Liver (tissue), 9 donors: ENCODE measurements around the gene CSF2. TPM values are rescaled to one million over a fixed set of nuclear protein-coding genes. Genes with fewer than 3 reads are reported as not detected.
"Not testable (repeated sequence)": the region's sequence is repeated elsewhere in the genome, so short reads cannot be mapped to it uniquely, and the experiment has no call there.

Experiments used
- DNase-seq: peaks from one replicate; pipeline ENCODE4 v3.0.0-alpha.2; 2017; ENCODE audit warnings: low spot score
- H3K27ac ChIP-seq, 2 donors: one replicate each; pipeline ENCODE4 v1.7.0; 2013; ENCODE audit warnings: inconsistent platforms in 2 of 2, low read length in 2 of 2, control low read depth in 1 of 2, low read depth in 1 of 2, mild to moderate bottlenecking in 1 of 2
- H3K27me3 ChIP-seq, 4 donors: one replicate each; pipeline versions ENCODE4 v1.6.1 to v1.7.0; 2013; ENCODE audit warnings: low read length in 3 of 4, inconsistent platforms in 1 of 4, mild to moderate bottlenecking in 1 of 4, moderate library complexity in 1 of 4; ENCODE audit not compliant: control insufficient read depth in 4 of 4, insufficient read depth in 4 of 4
- H3K36me3 ChIP-seq, 4 donors: one replicate each; pipeline versions ENCODE4 v1.6.1 to v1.7.0; 2013; ENCODE audit warnings: low read length in 3 of 4, mild to moderate bottlenecking in 3 of 4, low read depth in 1 of 4, moderate library complexity in 1 of 4; ENCODE audit not compliant: control insufficient read depth in 4 of 4, insufficient read depth in 3 of 4
- H3K4me1 ChIP-seq, 4 donors: one replicate each; pipeline versions ENCODE4 v1.6.1 to v1.7.0; 2013; ENCODE audit warnings: low read length in 3 of 4, mild to moderate bottlenecking in 3 of 4, moderate library complexity in 1 of 4; ENCODE audit not compliant: control insufficient read depth in 4 of 4, insufficient read depth in 4 of 4
- H3K4me3 ChIP-seq, 3 donors: one replicate each; pipeline versions ENCODE4 v1.6.1 to v1.7.0; 2013; ENCODE audit warnings: low read length in 3 of 3, control low read depth in 1 of 3, low read depth in 1 of 3, mild to moderate bottlenecking in 1 of 3
- H3K9ac ChIP-seq, 2 donors: one replicate each; pipeline ENCODE4 v1.7.0; 2013; ENCODE audit warnings: low read length in 2 of 2, mild to moderate bottlenecking in 2 of 2, moderate library complexity in 2 of 2, control low read depth in 1 of 2, low read depth in 1 of 2
- H3K9me3 ChIP-seq, 4 donors: one replicate each; pipeline versions ENCODE4 v1.6.1 to v1.7.0; 2013; ENCODE audit warnings: low read length in 3 of 4; ENCODE audit not compliant: control insufficient read depth in 4 of 4
- FOXA1 ChIP-seq: IDR thresholded peaks from 2 replicates; pipeline ENCODE4 v1.6.1; 2016; ENCODE audit warnings: antibody characterized with exemption
- FOXA2 ChIP-seq: IDR thresholded peaks from 2 replicates; pipeline ENCODE4 v1.6.1; 2016; ENCODE audit warnings: antibody characterized with exemption
- GABPA ChIP-seq, 2 donors: IDR thresholded peaks in 1 of 2; conservative IDR thresholded peaks in 1 of 2; 2 replicates each; pipeline ENCODE4 v1.6.1; 2016; ENCODE audit warnings: antibody characterized with exemption in 2 of 2, mild to moderate bottlenecking in 1 of 2, moderate library complexity in 1 of 2
- HNF4A ChIP-seq, 2 donors: conservative IDR thresholded peaks; 2 replicates each; pipeline ENCODE4 v1.6.1; 2016; ENCODE audit warnings: antibody characterized with exemption in 2 of 2, mild to moderate bottlenecking in 2 of 2
- HNF4G ChIP-seq: IDR thresholded peaks from 2 replicates; pipeline ENCODE4 v1.6.1; 2016; ENCODE audit warnings: antibody characterized with exemption
- JUND ChIP-seq, 2 donors: IDR thresholded peaks; 2 replicates each; pipeline ENCODE4 v1.6.1; 2016; ENCODE audit warnings: antibody characterized with exemption in 2 of 2
- NR2F2 ChIP-seq: IDR thresholded peaks from 2 replicates; pipeline ENCODE4 v1.6.1; 2016; ENCODE audit warnings: antibody characterized with exemption
- RXRA ChIP-seq, 2 donors: IDR thresholded peaks; 2 replicates each; pipeline ENCODE4 v1.6.1; 2017 to 2018; ENCODE audit warnings: antibody characterized with exemption in 2 of 2, mild to moderate bottlenecking in 1 of 2
- SP1 ChIP-seq: IDR thresholded peaks from 2 replicates; pipeline ENCODE4 v1.6.1; 2018; ENCODE audit warnings: antibody characterized with exemption, mild to moderate bottlenecking
- TAF1 ChIP-seq: conservative IDR thresholded peaks from 2 replicates; pipeline ENCODE4 v1.6.1; 2016; ENCODE audit warnings: antibody characterized with exemption, mild to moderate bottlenecking
- YY1 ChIP-seq: IDR thresholded peaks from 2 replicates; pipeline ENCODE4 v1.6.1; 2016; ENCODE audit warnings: antibody characterized with exemption, mild to moderate bottlenecking
- WGBS: extraction: QIAGEN DNeasy Blood & Tissue Kit; methylation state at CpG from one replicate; pipeline ENCODE4 v1.1.7; 2013; 5-methylcytosine and 5-hydroxymethylcytosine counted together
- polyA plus RNA-seq, 2 donors: library from polyadenylated mRNA; stranded (reverse) in 1 of 2; unstranded in 1 of 2; fragments of 200-250 nt in 1 of 2; fragments of >200 nt in 1 of 2; fragmentation: Nextera tagmentation in 1 of 2; extraction: Ambion mirVana in 1 of 2; gene quantifications; one replicate each; pipeline versions ENCODE4 v1.2.1 to v1.2.3, GENCODE V29; 2013 to 2015
- total RNA-seq, 2 donors: library from RNA; depleted of rRNA; stranded (reverse); fragments of >200 nt; gene quantifications; one replicate each; pipeline ENCODE4 v1.2.3, GENCODE V29; 2014
- TF ChIP-seq, protein P1 (sequence below): fragments of 150-350 bp; IDR thresholded peaks from 2 replicates; pipeline ENCODE4 v1.5.1; 2017; ENCODE audit warnings: improper control_type of control experiment, low read depth, low read length; ENCODE audit not compliant: missing input control
- TF ChIP-seq, protein P2 (sequence below): IDR thresholded peaks from 2 replicates; pipeline ENCODE4 v1.6.1; 2016; ENCODE audit warnings: antibody characterized with exemption, mild to moderate bottlenecking
- TF ChIP-seq, protein P3 (sequence below): IDR thresholded peaks from 2 replicates; pipeline ENCODE4 v1.6.1; 2016; ENCODE audit warnings: antibody characterized with exemption
- donor health status: healthy.
- donor health status: healthy.
- donor health status: healthy.
- donor health status: healthy.
- donor health status: healthy.

Gene CSF2
- total and polyA plus RNA-seq, 4 donors = not detected

DNA sequence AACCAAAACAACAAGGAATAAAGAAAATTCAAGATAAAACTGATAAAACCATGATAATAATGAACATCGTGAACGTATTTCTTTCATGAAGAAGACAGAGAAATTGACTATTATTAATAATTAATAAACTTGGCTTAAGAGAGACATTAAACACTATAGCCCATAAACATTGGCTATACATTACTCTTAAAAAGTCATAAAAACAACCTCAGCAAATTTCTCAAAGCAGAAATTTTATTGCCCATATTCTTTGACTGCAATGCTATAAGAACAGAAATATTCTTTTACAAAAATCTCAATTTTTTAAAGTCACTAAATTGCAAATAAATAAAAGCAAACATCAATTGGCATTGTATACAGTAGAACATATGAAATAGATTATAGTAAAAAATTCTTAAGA lies 42.5 kb downstream of the CSF2 start:
- H3K9me3 ChIP-seq = peaks cover 0 to 6% (median 0%) of the 10 kb centered on the region in 4 donors

DNA sequence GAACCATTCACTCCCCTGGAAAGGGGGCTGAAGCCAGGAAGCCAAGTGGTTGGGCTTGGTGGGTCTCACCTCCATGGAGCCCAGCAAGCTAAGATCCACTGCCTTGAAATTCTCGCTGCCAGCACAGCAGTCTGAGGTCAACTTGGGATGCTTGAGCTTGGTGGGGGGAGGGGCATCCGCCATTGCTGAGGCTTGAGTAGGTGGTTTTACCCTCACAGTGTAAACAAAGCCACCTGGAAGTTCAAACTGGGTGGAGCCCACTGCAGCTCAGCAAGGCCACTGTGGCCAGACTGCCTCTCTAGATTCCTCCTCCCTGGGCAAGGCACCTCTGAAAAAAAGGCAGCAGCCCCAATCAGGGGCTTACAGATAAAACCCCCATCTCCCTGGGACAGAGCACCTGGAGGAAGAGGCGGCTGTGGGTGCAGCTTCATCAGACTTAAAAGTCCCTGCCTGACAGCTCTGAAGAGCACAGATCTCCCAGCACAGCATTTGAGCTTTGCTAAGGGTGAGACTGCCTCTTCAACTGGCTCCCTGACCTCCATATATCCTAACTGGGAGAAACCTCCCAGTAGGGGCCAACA lies 43.4 kb downstream of the CSF2 start:
- not testable (repeated sequence) for H3K4me1 ChIP-seq, H3K27me3 ChIP-seq, H3K36me3 ChIP-seq, H3K27ac ChIP-seq, DNase-seq, H3K9ac ChIP-seq, H3K9me3 ChIP-seq, H3K4me3 ChIP-seq
- WGBS = 81% methylated on average over 3 of the region's 3 CpGs

More for the DNA sequence above, 42.5 kb downstream of the CSF2 start:
- no peak overlapping the region for H3K4me3 ChIP-seq
- H3K27me3 ChIP-seq = no peaks in the 10 kb centered on the region
- no peak overlapping the region for H3K9ac ChIP-seq
- no peak overlapping the region for H3K27ac ChIP-seq
- H3K36me3 ChIP-seq = no peaks in the 10 kb centered on the region
- H3K4me1 ChIP-seq = no peaks in the 10 kb centered on the region
- TF ChIP-seq HNF4G (no peak), NR2F2 (no peak), SP1 (no peak), GABPA (IDR thresholded peaks at IDR 0.05 in 1 of 2, conservative IDR thresholded peaks at IDR 0.05 in 1 of 2) (no peak), FOXA2 (no peak), HNF4A (conservative IDR thresholded peaks at IDR 0.05) (no peak), FOXA1 (no peak), TAF1 (no peak), RXRA (IDR thresholded peaks at IDR 0.05) (no peak), JUND (IDR thresholded peaks at IDR 0.05) (no peak), YY1 (no peak)
- TF ChIP-seq, protein P1, sequence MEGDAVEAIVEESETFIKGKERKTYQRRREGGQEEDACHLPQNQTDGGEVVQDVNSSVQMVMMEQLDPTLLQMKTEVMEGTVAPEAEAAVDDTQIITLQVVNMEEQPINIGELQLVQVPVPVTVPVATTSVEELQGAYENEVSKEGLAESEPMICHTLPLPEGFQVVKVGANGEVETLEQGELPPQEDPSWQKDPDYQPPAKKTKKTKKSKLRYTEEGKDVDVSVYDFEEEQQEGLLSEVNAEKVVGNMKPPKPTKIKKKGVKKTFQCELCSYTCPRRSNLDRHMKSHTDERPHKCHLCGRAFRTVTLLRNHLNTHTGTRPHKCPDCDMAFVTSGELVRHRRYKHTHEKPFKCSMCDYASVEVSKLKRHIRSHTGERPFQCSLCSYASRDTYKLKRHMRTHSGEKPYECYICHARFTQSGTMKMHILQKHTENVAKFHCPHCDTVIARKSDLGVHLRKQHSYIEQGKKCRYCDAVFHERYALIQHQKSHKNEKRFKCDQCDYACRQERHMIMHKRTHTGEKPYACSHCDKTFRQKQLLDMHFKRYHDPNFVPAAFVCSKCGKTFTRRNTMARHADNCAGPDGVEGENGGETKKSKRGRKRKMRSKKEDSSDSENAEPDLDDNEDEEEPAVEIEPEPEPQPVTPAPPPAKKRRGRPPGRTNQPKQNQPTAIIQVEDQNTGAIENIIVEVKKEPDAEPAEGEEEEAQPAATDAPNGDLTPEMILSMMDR = no peak
- TF ChIP-seq, protein P2, sequence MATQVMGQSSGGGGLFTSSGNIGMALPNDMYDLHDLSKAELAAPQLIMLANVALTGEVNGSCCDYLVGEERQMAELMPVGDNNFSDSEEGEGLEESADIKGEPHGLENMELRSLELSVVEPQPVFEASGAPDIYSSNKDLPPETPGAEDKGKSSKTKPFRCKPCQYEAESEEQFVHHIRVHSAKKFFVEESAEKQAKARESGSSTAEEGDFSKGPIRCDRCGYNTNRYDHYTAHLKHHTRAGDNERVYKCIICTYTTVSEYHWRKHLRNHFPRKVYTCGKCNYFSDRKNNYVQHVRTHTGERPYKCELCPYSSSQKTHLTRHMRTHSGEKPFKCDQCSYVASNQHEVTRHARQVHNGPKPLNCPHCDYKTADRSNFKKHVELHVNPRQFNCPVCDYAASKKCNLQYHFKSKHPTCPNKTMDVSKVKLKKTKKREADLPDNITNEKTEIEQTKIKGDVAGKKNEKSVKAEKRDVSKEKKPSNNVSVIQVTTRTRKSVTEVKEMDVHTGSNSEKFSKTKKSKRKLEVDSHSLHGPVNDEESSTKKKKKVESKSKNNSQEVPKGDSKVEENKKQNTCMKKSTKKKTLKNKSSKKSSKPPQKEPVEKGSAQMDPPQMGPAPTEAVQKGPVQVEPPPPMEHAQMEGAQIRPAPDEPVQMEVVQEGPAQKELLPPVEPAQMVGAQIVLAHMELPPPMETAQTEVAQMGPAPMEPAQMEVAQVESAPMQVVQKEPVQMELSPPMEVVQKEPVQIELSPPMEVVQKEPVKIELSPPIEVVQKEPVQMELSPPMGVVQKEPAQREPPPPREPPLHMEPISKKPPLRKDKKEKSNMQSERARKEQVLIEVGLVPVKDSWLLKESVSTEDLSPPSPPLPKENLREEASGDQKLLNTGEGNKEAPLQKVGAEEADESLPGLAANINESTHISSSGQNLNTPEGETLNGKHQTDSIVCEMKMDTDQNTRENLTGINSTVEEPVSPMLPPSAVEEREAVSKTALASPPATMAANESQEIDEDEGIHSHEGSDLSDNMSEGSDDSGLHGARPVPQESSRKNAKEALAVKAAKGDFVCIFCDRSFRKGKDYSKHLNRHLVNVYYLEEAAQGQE = no peak
- TF ChIP-seq, protein P3, sequence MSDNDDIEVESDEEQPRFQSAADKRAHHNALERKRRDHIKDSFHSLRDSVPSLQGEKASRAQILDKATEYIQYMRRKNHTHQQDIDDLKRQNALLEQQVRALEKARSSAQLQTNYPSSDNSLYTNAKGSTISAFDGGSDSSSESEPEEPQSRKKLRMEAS = no peak
- DNase-seq = no peak
- 91% methylated on average over 2 of the region's 2 CpGs for WGBS

DNA sequence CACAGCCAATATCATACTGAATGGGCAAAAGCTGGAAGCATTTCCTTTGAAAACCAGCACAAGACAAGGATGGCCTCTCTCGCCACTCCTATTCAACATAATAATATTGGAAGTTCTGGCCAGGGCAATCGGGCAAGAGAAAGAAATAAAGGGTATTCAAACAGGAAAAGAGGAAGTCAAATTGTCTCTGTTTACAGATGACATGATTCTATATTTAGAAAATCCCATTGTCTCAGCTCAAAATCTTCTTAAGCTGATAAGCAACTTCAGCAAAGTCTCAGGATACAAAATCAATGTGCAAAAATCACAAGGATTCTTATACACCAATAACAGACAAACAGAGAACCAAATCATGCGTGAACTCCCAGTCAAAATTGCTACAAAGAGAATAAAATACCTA lies 47.1 kb downstream of the CSF2 start:
- H3K27me3 ChIP-seq, H3K36me3 ChIP-seq, H3K4me1 ChIP-seq, H3K9ac ChIP-seq, H3K27ac ChIP-seq, H3K9me3 ChIP-seq, DNase-seq, H3K4me3 ChIP-seq: not testable (repeated sequence)
- 73% methylated on average over 3 of the region's 3 CpGs for WGBS

DNA sequence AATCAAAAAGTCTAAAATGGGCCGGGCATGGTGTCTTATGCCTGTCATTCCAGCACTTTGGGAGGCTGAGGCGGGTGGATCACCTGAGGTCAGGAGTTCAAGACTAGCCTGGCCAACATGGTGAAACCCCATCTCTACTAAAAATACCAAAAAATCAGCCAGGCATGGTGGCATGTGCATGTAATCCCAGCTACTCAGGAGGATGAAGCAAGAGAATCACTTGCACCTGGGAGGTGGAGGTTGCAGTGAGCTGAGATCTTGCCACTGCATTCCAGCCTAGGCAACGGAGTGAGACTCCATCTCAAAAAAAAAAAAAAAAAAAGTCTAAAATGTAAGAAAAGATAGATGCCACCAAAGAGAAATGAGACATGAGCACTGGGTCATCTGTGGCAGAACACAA lies 49.4 kb downstream of the CSF2 start:
- H3K9ac ChIP-seq, H3K27ac ChIP-seq, H3K36me3 ChIP-seq, H3K4me3 ChIP-seq, DNase-seq, H3K9me3 ChIP-seq, H3K27me3 ChIP-seq, H3K4me1 ChIP-seq: not testable (repeated sequence)
- 95% methylated on average over 3 of the region's 3 CpGs for WGBS

DNA sequence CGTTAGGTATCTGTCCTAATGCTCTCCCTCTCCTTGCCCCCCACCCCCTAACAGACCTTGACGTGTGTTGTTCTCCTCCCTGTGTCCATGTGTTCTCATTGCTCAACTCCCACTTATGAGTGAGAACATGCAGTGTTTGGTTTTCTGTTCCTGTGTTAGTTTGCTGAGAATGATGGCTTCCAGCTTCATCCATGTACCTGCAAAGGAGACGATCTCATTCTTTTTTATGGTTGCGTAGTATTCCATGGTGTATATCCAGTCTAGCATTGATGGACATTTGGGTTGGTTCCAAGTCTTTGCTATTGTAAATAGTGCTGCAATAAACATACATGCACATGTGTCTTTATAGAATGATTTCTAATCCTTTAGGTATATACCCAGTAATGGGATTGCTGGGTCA lies 50.0 kb downstream of the CSF2 start:
- not testable (repeated sequence) for H3K9me3 ChIP-seq, DNase-seq, H3K27me3 ChIP-seq, H3K36me3 ChIP-seq, H3K27ac ChIP-seq, H3K4me1 ChIP-seq, H3K9ac ChIP-seq, H3K4me3 ChIP-seq
- 91% methylated on average over 4 of the region's 4 CpGs for WGBS
